Fibroblast of upper back skin (primary cell): ENCODE data around the gene TCEANC2.
A peak's percentile ranks its signal among the peaks of the same experiment; 100 is the strongest.
"Not testable (repeated sequence)": the region's sequence is repeated elsewhere in the genome, so short reads cannot be mapped to it uniquely, and the experiment has no call there.

ENCODE experiments used
- DNase-seq: peaks from one replicate; pipeline ENCODE4 v3.0.0-alpha.2; 2013

TCEANC2 gene

GRCh38 chr1:54052934-54053744 lies at the start of gene TCEANC2, which contains the start of gene TMEM59:
TCEANC2 (plus strand) TSS chr1:54053608; CDS start chr1:54054423, 815 bp downstream.
TMEM59 (minus strand) TSS chr1:54053204; CDS start chr1:54053188, 16 bp downstream.
- DNase-seq, result peak; percentile 99

- not testable (repeated sequence) for DNase-seq
Measured at GRCh38 chr1:54003750-54004480, 49.5 kb upstream of the TCEANC2 start.

GRCh38 chr1:54004481-54005049 lies 48.8 kb upstream of the TCEANC2 start:
- DNase-seq, result no peak

GRCh38 chr1:54006508-54006907 lies 46.9 kb upstream of the TCEANC2 start:
- no peak for DNase-seq

- DNase-seq, result no peak
Measured at GRCh38 chr1:54007613-54008012, 45.8 kb upstream of the TCEANC2 start.

GRCh38 chr1:54008876-54009275 lies 44.5 kb upstream of the TCEANC2 start:
- DNase-seq, result no peak

GRCh38 chr1:54009406-54009805 lies 44.0 kb upstream of the TCEANC2 start:
- DNase-seq, result no peak

- DNase-seq, result no peak
Measured at GRCh38 chr1:54010415-54011117, 42.8 kb upstream of the TCEANC2 start.

- DNase-seq, result no peak
Measured at GRCh38 chr1:54011316-54012007, 41.9 kb upstream of the TCEANC2 start.

- DNase-seq, result no peak
Measured at GRCh38 chr1:54012008-54012325, 41.4 kb upstream of the TCEANC2 start.

- DNase-seq, result no peak
Measured at GRCh38 chr1:54012863-54013262, 40.5 kb upstream of the TCEANC2 start.

GRCh38 chr1:54013393-54014008 lies 39.9 kb upstream of the TCEANC2 start:
- DNase-seq, result no peak

GRCh38 chr1:54014009-54014629 lies 39.3 kb upstream of the TCEANC2 start:
- no peak for DNase-seq

- no peak for DNase-seq
Measured at GRCh38 chr1:54016343-54017282, 36.8 kb upstream of the TCEANC2 start.

GRCh38 chr1:54017979-54018378 lies 35.4 kb upstream of the TCEANC2 start, which contains the start of gene LDLRAD1:
LDLRAD1 (minus strand) TSS chr1:54018186; CDS start chr1:54018112, 74 bp downstream.
- no peak for DNase-seq

GRCh38 chr1:54018635-54019034 lies 34.8 kb upstream of the TCEANC2 start:
- no peak for DNase-seq

GRCh38 chr1:54019562-54020176 lies 33.7 kb upstream of the TCEANC2 start:
- DNase-seq, result not testable (repeated sequence)

- DNase-seq, result no peak
Measured at GRCh38 chr1:54024358-54024757, 29.1 kb upstream of the TCEANC2 start.

- DNase-seq, result not testable (repeated sequence)
Measured at GRCh38 chr1:54024811-54025210, 28.6 kb upstream of the TCEANC2 start.

GRCh38 chr1:54027848-54028247 lies 25.6 kb upstream of the TCEANC2 start:
- DNase-seq, result no peak
